Gastroesophageal sphincter (tissue), 4 donors: ENCODE data around the gene NEU4. TPM values are rescaled to one million over a fixed set of nuclear protein-coding genes. Genes with fewer than 3 reads are reported as not detected.

Source experiments
- ATAC-seq: fragments of 150-250 bp; one replicate; pipeline ENCODE4 v1.9.1; 2016; ENCODE audit warnings: mild to moderate bottlenecking, moderate library complexity
- H3K27ac ChIP-seq, 4 donors: fragments of 200-600 bp; sonication (generic) in 3 of 4; 1 replicate in 3 of 4; 2 replicates in 1 of 4; pipeline ENCODE4 v1.5.1; 2016 to 2019
- H3K27me3 ChIP-seq: fragments of 200-600 bp; sonication (generic); one replicate; pipeline ENCODE4 v1.5.1; 2019
- H3K36me3 ChIP-seq, 2 donors: fragments of 200-600 bp; sonication (generic); one replicate each; pipeline ENCODE4 v1.5.1; 2019; ENCODE audit warnings: control low read depth in 1 of 2
- H3K4me1 ChIP-seq, 3 donors: fragments of 200-600 bp; sonication (generic); 1 replicate in 2 of 3; 2 replicates in 1 of 3; pipeline ENCODE4 v1.5.1; 2016 to 2019; ENCODE audit warnings: control low read depth in 2 of 3
- H3K4me3 ChIP-seq, 2 donors: fragments of 200-600 bp; sonication (generic); one replicate each; pipeline ENCODE4 v1.5.1; 2019; ENCODE audit warnings: mild to moderate bottlenecking in 1 of 2, moderate library complexity in 1 of 2
- H3K9me3 ChIP-seq, 3 donors: fragments of 200-600 bp; sonication (generic); one replicate each; pipeline ENCODE4 v1.5.1; 2017 to 2019; ENCODE audit warnings: control low read depth in 2 of 3
- EP300 ChIP-seq: sonication (generic); formaldehyde crosslinking; IDR thresholded peaks from one replicate; pipeline ENCODE4 v1.6.1; 2017; ENCODE audit warnings: antibody characterized with exemption, mild to moderate bottlenecking
- POLR2A ChIP-seq, 2 donors: fragments of 450-650 bp; IDR thresholded peaks; one replicate each; pipeline ENCODE4 v1.6.1; 2017; ENCODE audit warnings: antibody characterized with exemption in 2 of 2, mild to moderate bottlenecking in 2 of 2, moderate library complexity in 1 of 2
- POLR2AphosphoS5 ChIP-seq: sonication (generic); formaldehyde crosslinking; IDR thresholded peaks from one replicate; pipeline ENCODE4 v1.6.1; 2017; ENCODE audit warnings: antibody characterized with exemption
- WGBS, 2 donors: methylation state at CpG; one replicate each; pipeline ENCODE4 v1.1.5; 2018; ENCODE audit warnings: low coverage in 1 of 2; 5-methylcytosine and 5-hydroxymethylcytosine counted together
- total RNA-seq, 4 donors: library from RNA; depleted of rRNA; stranded (reverse); fragments of >200 nt; gene quantifications; one replicate each; pipeline ENCODE4 v1.1.0, GENCODE V29; 2016
- TF ChIP-seq, protein P1 (sequence below), 4 experiments: fragments of 200-600 bp in 2 of 4; fragments of 450-650 bp in 2 of 4; sonication (generic) in 1 of 4; IDR thresholded peaks; one replicate each; pipeline ENCODE4 v1.5.1; 2017 to 2019; ENCODE audit warnings: antibody characterized with exemption in 4 of 4, mild to moderate bottlenecking in 2 of 4, moderate library complexity in 2 of 4

Gene NEU4
- total RNA-seq, 4 donors from 2014 or later = 0.47 to 2.0 TPM; not detected in 2

- ATAC-seq = peak; percentile 56
- Histone ChIP-seq H3K4me3 (no peak overlapping the region), H3K27ac (no peak overlapping the region), H3K36me3 (peaks cover 0 to 16% of the 10 kb centered on the region in 2 donors), H3K27me3 (peaks cover 62% of the 10 kb centered on the region), H3K4me1 (peaks cover 0 to 20% (median 7%) of the 10 kb centered on the region in 3 donors), H3K9me3 (no peaks in the 10 kb centered on the region)
- TF ChIP-seq POLR2AphosphoS5 = peak; percentile 7
- TF ChIP-seq, protein P1, sequence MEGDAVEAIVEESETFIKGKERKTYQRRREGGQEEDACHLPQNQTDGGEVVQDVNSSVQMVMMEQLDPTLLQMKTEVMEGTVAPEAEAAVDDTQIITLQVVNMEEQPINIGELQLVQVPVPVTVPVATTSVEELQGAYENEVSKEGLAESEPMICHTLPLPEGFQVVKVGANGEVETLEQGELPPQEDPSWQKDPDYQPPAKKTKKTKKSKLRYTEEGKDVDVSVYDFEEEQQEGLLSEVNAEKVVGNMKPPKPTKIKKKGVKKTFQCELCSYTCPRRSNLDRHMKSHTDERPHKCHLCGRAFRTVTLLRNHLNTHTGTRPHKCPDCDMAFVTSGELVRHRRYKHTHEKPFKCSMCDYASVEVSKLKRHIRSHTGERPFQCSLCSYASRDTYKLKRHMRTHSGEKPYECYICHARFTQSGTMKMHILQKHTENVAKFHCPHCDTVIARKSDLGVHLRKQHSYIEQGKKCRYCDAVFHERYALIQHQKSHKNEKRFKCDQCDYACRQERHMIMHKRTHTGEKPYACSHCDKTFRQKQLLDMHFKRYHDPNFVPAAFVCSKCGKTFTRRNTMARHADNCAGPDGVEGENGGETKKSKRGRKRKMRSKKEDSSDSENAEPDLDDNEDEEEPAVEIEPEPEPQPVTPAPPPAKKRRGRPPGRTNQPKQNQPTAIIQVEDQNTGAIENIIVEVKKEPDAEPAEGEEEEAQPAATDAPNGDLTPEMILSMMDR (IDR thresholded peaks at IDR 0.05) = no peak
- 0% methylated on average over 5 of the region's 38 CpGs; no CpG with 5 or more reads in 1 of the 2 donors for WGBS, 2 donors
Observed at GRCh38 chr2:241771286-241772062, 37.5 kb upstream of the NEU4 start.

DNA sequence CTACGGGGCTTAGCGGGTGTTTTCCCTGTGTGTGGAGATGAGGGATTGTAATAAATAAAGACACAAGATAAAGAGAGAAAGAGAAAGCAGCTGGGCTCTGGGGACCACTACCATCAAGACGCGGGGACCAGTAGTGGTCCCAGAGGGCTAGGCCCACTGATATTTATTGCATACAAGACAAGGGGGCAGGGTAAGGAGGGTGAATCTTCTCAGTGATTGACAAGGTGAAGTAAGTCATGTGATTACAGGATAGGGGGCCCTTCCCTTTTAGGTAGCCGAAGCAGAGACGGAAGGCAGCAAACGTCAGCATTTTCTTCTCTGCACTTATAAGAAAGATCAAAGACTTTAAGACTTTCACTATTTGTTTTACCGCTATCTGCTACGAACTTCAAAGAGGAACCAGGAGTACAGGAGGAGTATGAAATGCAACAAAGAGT is 36.9 kb upstream of the NEU4 start:
- no peak overlapping the region for H3K27ac ChIP-seq
- no peaks in the 10 kb centered on the region for H3K9me3 ChIP-seq
- H3K36me3 ChIP-seq = peaks cover 0 to 16% of the 10 kb centered on the region in 2 donors
- peaks cover 0 to 20% (median 7%) of the 10 kb centered on the region in 3 donors for H3K4me1 ChIP-seq
- 31 to 47% methylated on average over 5 to 7 of the region's 9 CpGs for WGBS, 2 donors
- TF ChIP-seq POLR2AphosphoS5 (no peak), POLR2A (IDR thresholded peaks at IDR 0.05) (no peak), EP300 (no peak)
- TF ChIP-seq, protein P1 (IDR thresholded peaks at IDR 0.05) = no peak
- no peak for ATAC-seq
- peaks cover 68% of the 10 kb centered on the region for H3K27me3 ChIP-seq
- no peak overlapping the region for H3K4me3 ChIP-seq

GRCh38 chr2:241773511-241774418 is 35.2 kb upstream of the NEU4 start:
- no peaks in the 10 kb centered on the region for H3K9me3 ChIP-seq
- ATAC-seq = no peak
- no CpG with 5 or more reads among the region's 29 CpGs for WGBS, 2 donors
- H3K36me3 ChIP-seq = peaks cover 0 to 1% of the 10 kb centered on the region in 2 donors
- no peak overlapping the region for H3K27ac ChIP-seq
- H3K4me3 ChIP-seq = no peak overlapping the region
- peaks cover 0 to 20% (median 7%) of the 10 kb centered on the region in 3 donors for H3K4me1 ChIP-seq
- peaks cover 79% of the 10 kb centered on the region for H3K27me3 ChIP-seq
- TF ChIP-seq, protein P1 (IDR thresholded peaks at IDR 0.05) = no peak
- TF ChIP-seq POLR2A (IDR thresholded peaks at IDR 0.05) (no peak), POLR2AphosphoS5 (no peak), EP300 (no peak)

- no peak for ATAC-seq
- TF ChIP-seq, protein P1 (IDR thresholded peaks at IDR 0.05) = no peak
- TF ChIP-seq POLR2AphosphoS5 (no peak), EP300 (no peak), POLR2A (IDR thresholded peaks at IDR 0.05) (no peak)
Observed at GRCh38 chr2:241774419-241775222, 34.4 kb upstream of the NEU4 start.

More at GRCh38 chr2:241774419-241775222, 34.4 kb upstream of the NEU4 start:
- H3K36me3 ChIP-seq = no peaks in the 10 kb centered on the region
- no peak overlapping the region for H3K27ac ChIP-seq
- H3K9me3 ChIP-seq = no peaks in the 10 kb centered on the region
- H3K27me3 ChIP-seq = peaks cover 79% of the 10 kb centered on the region
- peaks cover 0 to 20% (median 7%) of the 10 kb centered on the region in 3 donors for H3K4me1 ChIP-seq
- H3K4me3 ChIP-seq = no peak overlapping the region
- WGBS, 2 donors = no CpG with 5 or more reads among the region's 40 CpGs
